Measurements from ENCODE around the gene TSACC.

DNA sequence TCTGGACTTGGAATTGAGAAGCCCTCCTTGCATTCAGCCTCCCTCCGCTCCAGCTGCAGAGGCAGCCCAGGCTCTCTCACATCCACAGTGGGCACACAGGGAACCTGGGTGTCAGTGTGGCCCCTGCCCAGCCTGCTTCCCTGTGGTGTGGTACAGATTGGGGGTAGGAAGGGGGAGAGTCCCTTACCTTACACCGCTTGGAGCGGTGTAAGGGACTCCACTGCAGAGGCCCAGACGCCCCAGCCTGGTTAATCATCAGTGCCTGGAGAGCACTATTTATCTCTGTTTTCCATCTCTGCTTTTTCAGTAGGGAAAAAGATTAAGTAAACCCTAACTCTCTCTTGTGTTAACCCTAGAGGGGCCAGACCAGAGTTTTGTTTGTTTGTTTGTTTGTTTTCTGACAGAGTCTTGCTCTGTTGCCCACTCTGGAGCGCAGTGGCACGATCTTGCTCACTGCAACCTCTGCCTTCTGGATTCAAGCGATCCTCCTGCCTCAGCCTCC, 29.9 kb downstream of the TSACC start:
- TF ChIP-seq, protein P1, sequence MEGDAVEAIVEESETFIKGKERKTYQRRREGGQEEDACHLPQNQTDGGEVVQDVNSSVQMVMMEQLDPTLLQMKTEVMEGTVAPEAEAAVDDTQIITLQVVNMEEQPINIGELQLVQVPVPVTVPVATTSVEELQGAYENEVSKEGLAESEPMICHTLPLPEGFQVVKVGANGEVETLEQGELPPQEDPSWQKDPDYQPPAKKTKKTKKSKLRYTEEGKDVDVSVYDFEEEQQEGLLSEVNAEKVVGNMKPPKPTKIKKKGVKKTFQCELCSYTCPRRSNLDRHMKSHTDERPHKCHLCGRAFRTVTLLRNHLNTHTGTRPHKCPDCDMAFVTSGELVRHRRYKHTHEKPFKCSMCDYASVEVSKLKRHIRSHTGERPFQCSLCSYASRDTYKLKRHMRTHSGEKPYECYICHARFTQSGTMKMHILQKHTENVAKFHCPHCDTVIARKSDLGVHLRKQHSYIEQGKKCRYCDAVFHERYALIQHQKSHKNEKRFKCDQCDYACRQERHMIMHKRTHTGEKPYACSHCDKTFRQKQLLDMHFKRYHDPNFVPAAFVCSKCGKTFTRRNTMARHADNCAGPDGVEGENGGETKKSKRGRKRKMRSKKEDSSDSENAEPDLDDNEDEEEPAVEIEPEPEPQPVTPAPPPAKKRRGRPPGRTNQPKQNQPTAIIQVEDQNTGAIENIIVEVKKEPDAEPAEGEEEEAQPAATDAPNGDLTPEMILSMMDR (IDR thresholded peaks at IDR 0.05): no peak
- no peak for TF ChIP-seq EP300 (IDR thresholded peaks at IDR 0.05)

Data from stomach (tissue), 4 donors.